ENCODE measurements around the gene TTLL12.

- TF ChIP-seq POLR2A (IDR thresholded peaks at IDR 0.05; ENCODE audit: low read depth, low read length), result no peak
- no peak for TF ChIP-seq POLR2AphosphoS5 (IDR thresholded peaks at IDR 0.05; ENCODE audit: low read depth, low read length)
Measured at GRCh38 chr22:43136255-43136654, 50.7 kb downstream of the TTLL12 start.

Data from GM12891 (cell line).